GM12878 (cell line): ENCODE results near the gene CALY. TPM values are rescaled to one million over a fixed set of nuclear protein-coding genes. Genes with fewer than 3 reads are reported as not detected.

Source experiments
- ATAC-seq: fragments of 200-7000 bp; cut with Tn5 transposase; 3 replicates; pipeline ENCODE4 v1.9.1; 2020; ENCODE audit warnings: mild to moderate bottlenecking, moderate library complexity
- BruUV-seq: library from RNA; stranded (reverse); fragments of 400-500 nt; replicated peaks from 2 replicates; lab custom pipeline; 2021; lab: Mats Ljungman, UMichigan
- CTCF ChIA-PET: fragments of 300-600 bp; sonication (Branson Sonifier 250); formaldehyde crosslinking; extraction: SDS; loops from one replicate; lab custom pipeline; 2021; ENCODE audit warnings: inconsistent platforms; lab: Yijun Ruan, JAX
- POLR2A ChIA-PET: fragments of 350-600 bp; formaldehyde crosslinking; extraction: SDS; loops from one replicate; lab custom pipeline; 2021; ENCODE audit warnings: inconsistent platforms; lab: Charles Lee
- RAD21 ChIA-PET: fragments of 300-600 bp; sonication (Branson Sonifier 250); formaldehyde crosslinking; loops from one replicate; lab custom pipeline; 2023; ENCODE audit warnings: antibody characterized with exemption; ENCODE audit not compliant: unreplicated experiment; lab: Charles Lee
- SMC1A ChIA-PET: fragments of 300-600 bp; sonication (Branson Sonifier 250); formaldehyde crosslinking; loops from one replicate; lab custom pipeline; 2023; ENCODE audit not compliant: unreplicated experiment, uncharacterized antibody; lab: Charles Lee
- DNase-seq: peaks from one replicate; pipeline ENCODE4 v3.0.0-alpha.2; 2011; ENCODE audit warnings: low read depth, low spot score
- FAIRE-seq: peaks from 3 replicates; lab custom pipeline; 2011; peaks lifted over from hg19 to GRCh38; lab: Jason Lieb, UNC
- H2AFZ ChIP-seq: 2 replicates; pipeline ENCODE4 v1.6.0; 2011; ENCODE audit warnings: low read depth, low read length, control low read depth; ENCODE audit not compliant: control insufficient read depth
- H3K27ac ChIP-seq: 2 replicates; pipeline ENCODE4 v1.5.1; 2011; ENCODE audit warnings: control low read depth; ENCODE audit not compliant: control insufficient read depth, insufficient read depth
- H3K27me3 ChIP-seq, 2 experiments: replicated peaks in 1 of 2; 2 replicates each; pipeline versions ENCODE4 v1.6.0 to v1.6.1; 2011; ENCODE audit warnings: low read length in 1 of 2; ENCODE audit not compliant: control insufficient read depth in 2 of 2, insufficient read depth in 2 of 2
- H3K36me3 ChIP-seq, 2 experiments: 2 replicates each; pipeline ENCODE4 v1.5.1; 2011; ENCODE audit warnings: low read length in 1 of 2; ENCODE audit not compliant: control insufficient read depth in 2 of 2, insufficient read depth in 2 of 2
- H3K4me1 ChIP-seq: 2 replicates; pipeline ENCODE4 v1.6.1; 2011; ENCODE audit warnings: mild to moderate bottlenecking, low read length, moderate library complexity, mixed read lengths; ENCODE audit not compliant: control insufficient read depth, insufficient read depth
- H3K4me2 ChIP-seq: 2 replicates; pipeline ENCODE4 v1.6.0; 2011; ENCODE audit warnings: control low read depth; ENCODE audit not compliant: control insufficient read depth, insufficient read depth
- H3K4me3 ChIP-seq: fragments of 200-600 bp; sonication (generic); 2 replicates; pipeline ENCODE4 v1.5.1; 2016
- H3K79me2 ChIP-seq: 2 replicates; pipeline ENCODE4 v1.6.0; 2011; ENCODE audit warnings: low read length; ENCODE audit not compliant: control insufficient read depth, insufficient read depth
- H3K9ac ChIP-seq: 2 replicates; pipeline ENCODE4 v1.8.0; 2011; ENCODE audit warnings: low read length, control low read depth, mixed read lengths; ENCODE audit not compliant: control insufficient read depth, insufficient read depth
- H3K9me3 ChIP-seq: replicated peaks from 3 replicates; pipeline ENCODE4 v1.5.1; 2011; ENCODE audit warnings: mild to moderate bottlenecking, low read length; ENCODE audit not compliant: control insufficient read depth, insufficient read depth
- H4K20me1 ChIP-seq: 2 replicates; pipeline ENCODE4 v1.6.0; 2011; ENCODE audit not compliant: control insufficient read depth, insufficient read depth
- EED ChIP-seq: sonication (generic); IDR thresholded peaks from 2 replicates; pipeline ENCODE4 v1.6.1; 2016; ENCODE audit warnings: antibody characterized with exemption, low read depth
- EGR1 ChIP-seq, 2 experiments: IDR thresholded peaks; 1 replicate in 1 of 2; 2 replicates in 1 of 2; pipeline ENCODE4 v1.6.1; 2011 to 2012; ENCODE audit warnings: low read depth in 2 of 2, low read length in 2 of 2, borderline replicate concordance in 1 of 2, mild to moderate bottlenecking in 1 of 2, moderate library complexity in 1 of 2
- IKZF1 ChIP-seq: fragments of 450-650 bp; conservative IDR thresholded peaks from 2 replicates; pipeline ENCODE4 v1.6.1; 2017; ENCODE audit warnings: antibody characterized with exemption, mild to moderate bottlenecking
- KAT2A ChIP-seq: conservative IDR thresholded peaks from 2 replicates; pipeline ENCODE4 v1.6.1; 2011; ENCODE audit warnings: low read depth, low read length; ENCODE audit not compliant: control insufficient read depth
- NFIC ChIP-seq: IDR thresholded peaks from 2 replicates; pipeline ENCODE4 v1.6.1; 2012; ENCODE audit warnings: low read depth, mild to moderate bottlenecking, inconsistent platforms, low read length, moderate library complexity
- NRF1 ChIP-seq: conservative IDR thresholded peaks from 2 replicates; pipeline ENCODE4 v1.6.1; 2011; ENCODE audit warnings: mild to moderate bottlenecking, low read depth, low read length, improper control_type of control experiment
- POLR2A ChIP-seq: IDR thresholded peaks from 2 replicates; pipeline ENCODE4 v1.6.1; 2011; ENCODE audit warnings: low read depth, mild to moderate bottlenecking, low read length
- RAD21 ChIP-seq: IDR thresholded peaks from 2 replicates; pipeline ENCODE4 v1.6.1; 2011; ENCODE audit warnings: mild to moderate bottlenecking, low read depth, low read length, moderate library complexity; ENCODE audit not compliant: insufficient read depth
- RB1 ChIP-seq: fragments of 450-650 bp; formaldehyde crosslinking; IDR thresholded peaks from 2 replicates; pipeline ENCODE4 v1.6.1; 2017; ENCODE audit warnings: mild to moderate bottlenecking, borderline replicate concordance
- SUPT20H ChIP-seq: IDR thresholded peaks from 2 replicates; pipeline ENCODE4 v1.6.1; 2011; ENCODE audit warnings: low read depth, mild to moderate bottlenecking, low read length, moderate library complexity, borderline replicate concordance; ENCODE audit not compliant: control insufficient read depth
- SUZ12 ChIP-seq: fragments of 200-600 bp; sonication (generic); IDR thresholded peaks from one replicate; pipeline ENCODE4 v1.6.1; 2018; ENCODE audit warnings: antibody characterized with exemption, mild to moderate bottlenecking; ENCODE audit not compliant: unreplicated experiment
- TCF3 ChIP-seq: IDR thresholded peaks from 2 replicates; pipeline ENCODE4 v1.6.1; 2012; ENCODE audit warnings: low read depth, mild to moderate bottlenecking, low read length, borderline replicate concordance; ENCODE audit not compliant: insufficient read depth
- ZNF217 ChIP-seq: fragments of 450-650 bp; IDR thresholded peaks from 2 replicates; pipeline ENCODE4 v1.6.1; 2017; ENCODE audit warnings: antibody characterized with exemption, mild to moderate bottlenecking
- WGBS: methylation state at CpG from one replicate; pipeline ENCODE4 v1.1.6; 2016; ENCODE audit warnings: low lambda C conversion rate; ENCODE audit not compliant: insufficient replicate concordance, insufficient coverage; ENCODE audit errors: missing lambda C conversion rate; 5-methylcytosine and 5-hydroxymethylcytosine counted together
- in situ Hi-C: fragments of 300-500 bp; cut with MboI; formaldehyde crosslinking; loops from 9 replicates; pipeline ENCODE4 v1.14.3; 2018; ENCODE audit warnings: mixed read lengths
- intact Hi-C: fragments of 100-400 bp; cut with micrococcal nuclease; formaldehyde crosslinking; loops from one replicate; pipeline ENCODE4 v1.14.2; 2022; ENCODE audit not compliant: unreplicated experiment
- polyA plus RNA-seq, 11 experiments: library from polyadenylated mRNA; depleted of rRNA in 4 of 11; unstranded in 6 of 11; stranded (reverse) in 5 of 11; fragments of >200 nt; fragmentation: Nextera tagmentation in 4 of 11; fragmentation: Illumina TruSeq in 1 of 11; extraction: Ambion mirVana in 4 of 11; extraction: Trizol in 1 of 11; gene quantifications; 1 replicate in 1 of 11; 2 replicates in 10 of 11; pipeline versions ENCODE4 v1.2.1 to v1.2.3, GENCODE V29; 2011 to 2016; ENCODE audit warnings: inconsistent platforms in 2 of 11, missing spikeins in 2 of 11, low read depth in 1 of 11
- total RNA-seq, 4 experiments: library from RNA; depleted of rRNA in 3 of 4; stranded (reverse); fragments of >200 nt in 3 of 4; fragmentation: Illumina TruSeq in 1 of 4; extraction: Trizol in 1 of 4; gene quantifications; 2 replicates each; pipeline versions ENCODE4 v1.2.1 to v1.2.3, GENCODE V29; 2013 to 2021
- TF ChIP-seq, protein P1 (sequence below): IDR thresholded peaks from 2 replicates; pipeline ENCODE4 v1.6.1; 2012; ENCODE audit warnings: low read length, inconsistent platforms
- TF ChIP-seq, protein P2 (sequence below): fragments of 450-650 bp; conservative IDR thresholded peaks from 2 replicates; pipeline ENCODE4 v1.6.1; 2017; ENCODE audit warnings: mild to moderate bottlenecking, moderate library complexity

The CALY gene
- total and polyA plus RNA-seq, 10 of the 15 experiments (the other 5 are each of a cell fraction or from before 2014, with no cell fraction given), result 0.07 TPM; not detected in 9

DNA sequence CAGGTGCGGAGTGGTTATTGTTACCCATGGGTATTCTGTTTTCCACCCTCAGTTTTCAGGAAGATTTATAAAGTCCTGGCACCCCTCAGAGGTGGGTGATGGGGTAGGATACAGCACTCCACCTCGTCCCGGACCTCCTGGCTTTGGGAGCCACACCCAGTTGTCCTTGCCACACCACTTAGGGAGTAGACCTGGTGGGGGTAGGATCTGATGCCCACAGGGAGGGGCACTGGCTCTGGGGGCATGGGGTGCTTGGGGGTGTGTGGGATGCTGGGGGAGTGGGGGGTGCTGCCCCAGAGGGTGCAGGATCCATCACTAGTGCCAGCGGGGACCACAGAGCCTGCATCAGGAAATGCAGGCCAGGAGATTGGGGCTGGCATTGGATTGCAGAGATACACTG lies 23.5 kb downstream of the CALY start:
- DNase-seq (no peak), FAIRE-seq (no peak), ATAC-seq (no peak)
- no TSS peak for BruUV-seq
- H3K27ac ChIP-seq, result no peak overlapping the region
- no peaks in the 10 kb centered on the region for H4K20me1 ChIP-seq
- peaks cover 6% of the 10 kb centered on the region for H3K79me2 ChIP-seq
- in situ Hi-C loops, result no loop called here
- intact Hi-C loops, result no loop called here
- H3K27me3 ChIP-seq, result no peaks in the 10 kb centered on the region
- peaks cover 0 to 4% of the 10 kb centered on the region in 2 experiments; a peak in 3 of 4 replicates for H3K36me3 ChIP-seq
- TF ChIP-seq EED, result no peak
- TF ChIP-seq RB1, result no peak
- TF ChIP-seq POLR2A, result no peak
- no peak for TF ChIP-seq EGR1 (IDR thresholded peaks at IDR 0.05; ENCODE audit: borderline replicate concordance in 1 of 2, low read depth in 2 of 2, low read length in 2 of 2)
- TF ChIP-seq NRF1, result no peak
- H3K4me1 ChIP-seq, result 0 out of 2 replicates have a peak, but pooled peaks cover 4% of the 10 kb centered on the region
- no peak overlapping the region for H3K4me2 ChIP-seq
- H3K4me3 ChIP-seq, result no peak overlapping the region
- ChIA-PET SMC1A (no interaction called here), POLR2A (no interaction called here), CTCF (interaction anchor here (2.8 kb wide), 1 partner anchor 16 kb away, joined by 14 read pairs; no protein-coding TSS in a partner anchor), RAD21 (no interaction called here)
- no peaks in the 10 kb centered on the region for H3K9me3 ChIP-seq
- H2AFZ ChIP-seq, result no peak overlapping the region
- H3K9ac ChIP-seq, result no peak overlapping the region
- 76% methylated on average over 4 of the region's 4 CpGs for WGBS

DNA sequence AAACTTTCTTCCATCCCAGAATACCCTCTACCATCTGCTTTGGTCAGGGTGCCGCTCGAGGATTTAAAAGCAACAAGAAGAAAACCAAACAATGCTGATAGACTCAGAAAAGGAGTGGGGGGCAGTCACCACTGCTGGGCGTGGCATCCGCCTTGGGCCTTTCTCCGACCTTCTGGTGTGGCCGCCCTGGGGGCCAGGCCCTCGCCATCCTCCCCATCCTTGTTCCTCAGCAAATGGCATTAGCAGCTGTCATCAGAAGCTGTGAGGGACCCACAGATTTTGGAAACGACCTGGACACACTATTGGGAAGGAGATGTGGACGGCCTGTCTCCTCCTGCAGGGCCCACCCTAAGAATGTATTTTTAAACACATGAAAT lies 23.9 kb downstream of the CALY start:
- TF ChIP-seq SUZ12, result no peak
- TF ChIP-seq KAT2A, result no peak
- TF ChIP-seq, protein P1, sequence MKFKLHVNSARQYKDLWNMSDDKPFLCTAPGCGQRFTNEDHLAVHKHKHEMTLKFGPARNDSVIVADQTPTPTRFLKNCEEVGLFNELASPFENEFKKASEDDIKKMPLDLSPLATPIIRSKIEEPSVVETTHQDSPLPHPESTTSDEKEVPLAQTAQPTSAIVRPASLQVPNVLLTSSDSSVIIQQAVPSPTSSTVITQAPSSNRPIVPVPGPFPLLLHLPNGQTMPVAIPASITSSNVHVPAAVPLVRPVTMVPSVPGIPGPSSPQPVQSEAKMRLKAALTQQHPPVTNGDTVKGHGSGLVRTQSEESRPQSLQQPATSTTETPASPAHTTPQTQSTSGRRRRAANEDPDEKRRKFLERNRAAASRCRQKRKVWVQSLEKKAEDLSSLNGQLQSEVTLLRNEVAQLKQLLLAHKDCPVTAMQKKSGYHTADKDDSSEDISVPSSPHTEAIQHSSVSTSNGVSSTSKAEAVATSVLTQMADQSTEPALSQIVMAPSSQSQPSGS, result no peak
- no peak for TF ChIP-seq RAD21
- TF ChIP-seq SUPT20H, result no peak
- TF ChIP-seq NFIC, result no peak
- no peak for TF ChIP-seq IKZF1
- no peak for TF ChIP-seq TCF3
- TF ChIP-seq, protein P2, sequence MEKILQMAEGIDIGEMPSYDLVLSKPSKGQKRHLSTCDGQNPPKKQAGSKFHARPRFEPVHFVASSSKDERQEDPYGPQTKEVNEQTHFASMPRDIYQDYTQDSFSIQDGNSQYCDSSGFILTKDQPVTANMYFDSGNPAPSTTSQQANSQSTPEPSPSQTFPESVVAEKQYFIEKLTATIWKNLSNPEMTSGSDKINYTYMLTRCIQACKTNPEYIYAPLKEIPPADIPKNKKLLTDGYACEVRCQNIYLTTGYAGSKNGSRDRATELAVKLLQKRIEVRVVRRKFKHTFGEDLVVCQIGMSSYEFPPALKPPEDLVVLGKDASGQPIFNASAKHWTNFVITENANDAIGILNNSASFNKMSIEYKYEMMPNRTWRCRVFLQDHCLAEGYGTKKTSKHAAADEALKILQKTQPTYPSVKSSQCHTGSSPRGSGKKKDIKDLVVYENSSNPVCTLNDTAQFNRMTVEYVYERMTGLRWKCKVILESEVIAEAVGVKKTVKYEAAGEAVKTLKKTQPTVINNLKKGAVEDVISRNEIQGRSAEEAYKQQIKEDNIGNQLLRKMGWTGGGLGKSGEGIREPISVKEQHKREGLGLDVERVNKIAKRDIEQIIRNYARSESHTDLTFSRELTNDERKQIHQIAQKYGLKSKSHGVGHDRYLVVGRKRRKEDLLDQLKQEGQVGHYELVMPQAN, result no peak
- TF ChIP-seq ZNF217, result no peak
- Histone ChIP-seq H2AFZ (no peak overlapping the region), H3K9me3 (no peaks in the 10 kb centered on the region), H3K27ac (no peak overlapping the region), H3K4me1 (0 out of 2 replicates have a peak, but pooled peaks cover 4% of the 10 kb centered on the region), H3K79me2 (peaks cover 10% of the 10 kb centered on the region), H3K4me2 (no peak overlapping the region), H3K9ac (no peak overlapping the region), H3K4me3 (no peak overlapping the region), H3K36me3 (peaks cover 0 to 4% of the 10 kb centered on the region in 2 experiments; a peak in 3 of 4 replicates), H3K27me3 (no peaks in the 10 kb centered on the region), H4K20me1 (no peaks in the 10 kb centered on the region)
- SMC1A ChIA-PET, result no interaction called here
- CTCF ChIA-PET, result no interaction called here
- DNase-seq (no peak), FAIRE-seq (no peak), ATAC-seq (no peak)
- in situ Hi-C loops, result no loop called here
- intact Hi-C loops, result no loop called here
- no TSS peak for BruUV-seq
- RAD21 ChIA-PET, result no interaction called here
- POLR2A ChIA-PET, result no interaction called here
- WGBS, result 88% methylated on average over 9 of the region's 9 CpGs
